CD4-positive, alpha-beta T cell treated with Interleukin-21 for 1 hour (primary cell): ENCODE measurements around the gene ARHGAP24.

Experiments
- DNase-seq: peaks from one replicate; pipeline ENCODE4 v3.0.0-alpha.2; 2020

ARHGAP24 gene

GRCh38 chr4:86036736-86037135 is 561.8 kb downstream of the ARHGAP24 start:
- DNase-seq, result no peak

DNA sequence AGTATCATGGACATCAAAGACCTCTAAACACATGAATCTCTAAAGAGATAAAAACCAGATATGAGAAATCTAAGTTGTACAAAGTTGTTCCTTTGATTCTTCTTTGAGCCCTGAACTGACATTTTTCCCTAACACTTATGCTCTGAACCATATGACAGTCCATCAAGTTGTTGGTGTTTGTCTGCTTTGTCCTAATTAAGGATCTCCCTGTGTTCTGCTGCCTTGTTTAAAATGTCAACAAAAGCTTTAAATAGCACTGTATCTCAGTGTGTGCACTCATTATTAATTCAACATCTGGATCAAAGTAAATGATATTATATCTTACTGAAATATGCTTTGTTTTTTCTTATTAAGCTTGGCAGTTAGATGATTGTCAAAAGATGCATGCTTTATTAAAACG is 563.1 kb downstream of the ARHGAP24 start:
- no peak for DNase-seq

- peak; percentile 20 for DNase-seq
These were observed 569.0 kb downstream of the ARHGAP24 start for GRCh38 chr4:86043755-86044592.

- DNase-seq, result no peak
These were observed 569.6 kb downstream of the ARHGAP24 start for GRCh38 chr4:86044593-86044985.

- DNase-seq, result no peak
These were observed 573.5 kb downstream of the ARHGAP24 start for GRCh38 chr4:86048426-86048825.

DNA sequence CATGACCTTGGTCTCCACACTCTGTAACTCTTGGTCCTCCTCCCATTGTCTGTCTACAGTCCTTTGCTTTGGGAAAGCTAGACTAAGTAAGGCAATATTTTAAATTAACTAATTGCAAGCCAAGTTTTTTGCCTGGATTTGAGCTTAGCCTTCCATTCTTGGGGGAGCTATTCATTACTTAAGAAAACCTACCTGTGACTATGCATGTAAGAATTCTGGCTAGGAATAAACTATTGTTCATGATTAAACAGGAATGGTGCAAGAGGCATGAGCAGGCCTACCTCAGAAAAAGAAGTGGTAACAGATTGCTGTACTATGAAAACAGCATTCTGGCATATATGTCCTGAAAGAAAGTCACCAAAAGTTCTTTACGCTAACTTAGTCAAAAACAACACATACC is 575.5 kb downstream of the ARHGAP24 start:
- DNase-seq, result no peak
